Stimulated activated CD4-positive, alpha-beta T cell treated with anti-CD3 and anti-CD28 coated beads, Interleukin-2, amount 100 ng/mL, for 4 hours (primary cell): Measurements from ENCODE around the gene CLSTN2.

Experiments used
- DNase-seq: peaks from one replicate; pipeline ENCODE4 v3.0.0-alpha.2; 2020; ENCODE audit warnings: low read depth

Gene CLSTN2

GRCh38 chr3:140284372-140284771, 349.4 kb downstream of the CLSTN2 start:
- DNase-seq: no peak

GRCh38 chr3:140285380-140285779, 350.4 kb downstream of the CLSTN2 start:
- DNase-seq: no peak

GRCh38 chr3:140288595-140288994, 353.6 kb downstream of the CLSTN2 start:
- DNase-seq: no peak

GRCh38 chr3:140290105-140290504, 355.1 kb downstream of the CLSTN2 start:
- no peak for DNase-seq

GRCh38 chr3:140292170-140292569, 357.2 kb downstream of the CLSTN2 start:
- no peak for DNase-seq

GRCh38 chr3:140292684-140293083, 357.7 kb downstream of the CLSTN2 start:
- DNase-seq: no peak

- no peak for DNase-seq
Measured at GRCh38 chr3:140294058-140294457, 359.1 kb downstream of the CLSTN2 start.

GRCh38 chr3:140296796-140297352, 361.9 kb downstream of the CLSTN2 start:
- DNase-seq: no peak

GRCh38 chr3:140298043-140298442, 363.1 kb downstream of the CLSTN2 start:
- no peak for DNase-seq

- DNase-seq: no peak
Measured at GRCh38 chr3:140298569-140299070, 363.6 kb downstream of the CLSTN2 start.

- DNase-seq: no peak
Measured at GRCh38 chr3:140303875-140304274, 368.9 kb downstream of the CLSTN2 start.

GRCh38 chr3:140308535-140308934, 373.6 kb downstream of the CLSTN2 start:
- DNase-seq: no peak

GRCh38 chr3:140311428-140311827, 376.4 kb downstream of the CLSTN2 start:
- DNase-seq: no peak

- DNase-seq: no peak
Measured at GRCh38 chr3:140315955-140316354, 381.0 kb downstream of the CLSTN2 start.

- no peak for DNase-seq
Measured at GRCh38 chr3:140316466-140316865, 381.5 kb downstream of the CLSTN2 start.

- no peak for DNase-seq
Measured at GRCh38 chr3:140316868-140317400, 381.9 kb downstream of the CLSTN2 start.

GRCh38 chr3:140319739-140320138, 384.8 kb downstream of the CLSTN2 start:
- no peak for DNase-seq

GRCh38 chr3:140323561-140323960, 388.6 kb downstream of the CLSTN2 start:
- no peak for DNase-seq

GRCh38 chr3:140332131-140332530, 397.1 kb downstream of the CLSTN2 start:
- no peak for DNase-seq

- DNase-seq: no peak
Measured at GRCh38 chr3:140334132-140334929, 399.3 kb downstream of the CLSTN2 start.

- DNase-seq: no peak
Measured at GRCh38 chr3:140336465-140336864, 401.5 kb downstream of the CLSTN2 start.

- no peak for DNase-seq
Measured at GRCh38 chr3:140338916-140339315, 403.9 kb downstream of the CLSTN2 start.

GRCh38 chr3:140341203-140341602, 406.2 kb downstream of the CLSTN2 start:
- DNase-seq: no peak
